Endothelial cell of umbilical vein (primary cell): Measurements from ENCODE around the gene TSSK6. TPM values are rescaled to one million over a fixed set of nuclear protein-coding genes. Genes with fewer than 3 reads are reported as not detected.

ENCODE experiments used
- BruUV-seq: library from RNA; stranded (reverse); fragments of 400-500 nt; replicated peaks from 2 replicates; lab custom pipeline; 2021; lab: Mats Ljungman, UMichigan
- CTCF ChIA-PET: fragments of 300-600, 350-600 bp; sonication (Branson Sonifier 250); formaldehyde crosslinking; loops from one replicate; lab custom pipeline; 2021; ENCODE audit warnings: antibody characterized with exemption, inconsistent platforms; lab: Charles Lee
- POLR2A ChIA-PET: fragments of 300-600, 350-600 bp; sonication (Branson Sonifier 250); formaldehyde crosslinking; loops from one replicate; lab custom pipeline; 2021; ENCODE audit warnings: antibody characterized with exemption, inconsistent platforms; lab: Charles Lee
- DNase-seq: peaks from one replicate; pipeline ENCODE4 v3.0.0-alpha.2; 2011; ENCODE audit warnings: low read depth, low spot score
- FAIRE-seq: peaks from 2 replicates; lab custom pipeline; 2011; peaks lifted over from hg19 to GRCh38; lab: Jason Lieb, UNC
- H2AFZ ChIP-seq: 2 replicates; pipeline ENCODE4 v1.6.0; 2012; ENCODE audit warnings: low read depth, low read length, control low read depth, inconsistent platforms
- H3K27ac ChIP-seq: 2 replicates; pipeline ENCODE4 v1.5.1; 2011; ENCODE audit warnings: low read depth, mild to moderate bottlenecking, control low read depth, low read length, moderate library complexity; ENCODE audit not compliant: insufficient read depth
- H3K27me3 ChIP-seq, 2 experiments: 2 replicates each; pipeline versions ENCODE4 v1.6.0 to v1.6.1; 2011; ENCODE audit warnings: low read length in 2 of 2, mixed read lengths in 1 of 2; ENCODE audit not compliant: control insufficient read depth in 2 of 2, insufficient read depth in 2 of 2
- H3K36me3 ChIP-seq, 2 experiments: 2 replicates in 1 of 2; 3 replicates in 1 of 2; pipeline ENCODE4 v1.5.1; 2011; ENCODE audit warnings: low read length in 2 of 2, mild to moderate bottlenecking in 1 of 2, moderate library complexity in 1 of 2; ENCODE audit not compliant: control insufficient read depth in 2 of 2, insufficient read depth in 2 of 2; ENCODE audit errors: extremely low read depth in 1 of 2
- H3K4me1 ChIP-seq: 3 replicates; pipeline ENCODE4 v1.5.1; 2011; ENCODE audit warnings: mild to moderate bottlenecking, low read length; ENCODE audit not compliant: control insufficient read depth, insufficient read depth; ENCODE audit errors: extremely low read depth
- H3K4me2 ChIP-seq: 2 replicates; pipeline ENCODE4 v1.6.1; 2011; ENCODE audit warnings: low read length, control low read depth, mixed read lengths; ENCODE audit not compliant: insufficient read depth
- H3K4me3 ChIP-seq, 3 experiments: fragments of 200-600 bp in 1 of 3; sonication (generic), shearing (Covaris generic) in 1 of 3; replicated peaks in 1 of 3; 2 replicates each; pipeline ENCODE4 v1.5.1; 2011 to 2016; ENCODE audit warnings: control low read depth in 3 of 3, low read length in 3 of 3, mild to moderate bottlenecking in 2 of 3, inconsistent platforms in 1 of 3, low read depth in 1 of 3, moderate library complexity in 1 of 3; ENCODE audit not compliant: insufficient read depth in 1 of 3
- H3K79me2 ChIP-seq: 2 replicates; pipeline ENCODE4 v1.6.0; 2012; ENCODE audit warnings: low read length, inconsistent platforms; ENCODE audit not compliant: control insufficient read depth, insufficient read depth
- H3K9ac ChIP-seq: replicated peaks from 2 replicates; pipeline ENCODE3; 2011; ENCODE audit warnings: low read length, control low read depth; ENCODE audit not compliant: insufficient read depth; ENCODE audit errors: extremely low read depth
- H3K9me1 ChIP-seq: replicated peaks from 3 replicates; pipeline ENCODE4 v1.6.0; 2011; ENCODE audit warnings: mild to moderate bottlenecking, low read length; ENCODE audit not compliant: control insufficient read depth, insufficient read depth; ENCODE audit errors: extremely low read depth
- H3K9me3 ChIP-seq: replicated peaks from 2 replicates; pipeline ENCODE4 v1.5.1; 2012; ENCODE audit warnings: low read length, inconsistent platforms; ENCODE audit not compliant: control insufficient read depth, insufficient read depth
- H4K20me1 ChIP-seq: replicated peaks from 2 replicates; pipeline ENCODE3; 2011; ENCODE audit warnings: mild to moderate bottlenecking, low read length; ENCODE audit not compliant: control insufficient read depth, insufficient read depth; ENCODE audit errors: extremely low read depth
- EZH2 ChIP-seq: IDR thresholded peaks from 2 replicates; pipeline ENCODE4 v1.6.1; 2012; ENCODE audit warnings: borderline replicate concordance, low read depth, mild to moderate bottlenecking, moderate library complexity, low read length, inconsistent platforms; ENCODE audit not compliant: severe bottlenecking
- FOS ChIP-seq: IDR thresholded peaks from 2 replicates; pipeline ENCODE4 v1.6.1; 2011; ENCODE audit warnings: mild to moderate bottlenecking, low read length, moderate library complexity, borderline replicate concordance; ENCODE audit not compliant: insufficient read depth
- GATA2 ChIP-seq: IDR thresholded peaks from 2 replicates; pipeline ENCODE4 v1.7.0; 2011; ENCODE audit warnings: low read depth, mild to moderate bottlenecking, moderate library complexity, mixed read lengths, low read length; ENCODE audit not compliant: insufficient read length, insufficient read depth
- JUN ChIP-seq: IDR thresholded peaks from 2 replicates; pipeline ENCODE4 v1.6.1; 2011; ENCODE audit warnings: borderline replicate concordance, low read depth; ENCODE audit not compliant: insufficient read length, insufficient read depth
- MYC ChIP-seq: IDR thresholded peaks from one replicate; pipeline ENCODE4 v1.6.1; 2011; ENCODE audit warnings: mild to moderate bottlenecking, low read depth, low read length
- POLR2A ChIP-seq: IDR thresholded peaks from 2 replicates; pipeline ENCODE4 v1.6.1; 2012; ENCODE audit warnings: low read depth, mild to moderate bottlenecking, control low read depth, low read length
- POLR2AphosphoS5 ChIP-seq: IDR thresholded peaks from 2 replicates; pipeline ENCODE4 v1.6.1; 2012; ENCODE audit warnings: low read depth, mild to moderate bottlenecking, control low read depth, low read length, moderate library complexity; ENCODE audit not compliant: insufficient read depth
- dilution Hi-C: fragments of 300-500 bp; cut with MboI; formaldehyde crosslinking; loops from one replicate; pipeline ENCODE4 v1.15.0; 2019; ENCODE audit warnings: low sequenced_read_pairs; ENCODE audit not compliant: extremely low pct_ligation_motif_present
- intact Hi-C: fragments of 100-400 bp; cut with micrococcal nuclease; formaldehyde crosslinking; loops from one replicate; pipeline ENCODE4 v1.10.0; 2022
- polyA plus RNA-seq, 4 experiments: library from polyadenylated mRNA; depleted of rRNA in 3 of 4; stranded (reverse) in 3 of 4; unstranded in 1 of 4; fragments of >200 nt; gene quantifications; 2 replicates each; pipeline versions ENCODE4 v1.2.1 to v1.2.3, GENCODE V29; 2011 to 2012; ENCODE audit warnings: missing spikeins in 1 of 4
- total RNA-seq: library from RNA; stranded (reverse); gene quantifications from 2 replicates; pipeline ENCODE4 v1.2.3, GENCODE V29; 2021
- TF ChIP-seq, protein P1 (sequence below), 2 donors: IDR thresholded peaks; 1 replicate in 1 of 2; 2 replicates in 1 of 2; pipeline ENCODE4 v1.5.1; 2011; ENCODE audit warnings: low read length in 2 of 2, mild to moderate bottlenecking in 2 of 2, moderate library complexity in 2 of 2, control low read depth in 1 of 2, inconsistent platforms in 1 of 2, low read depth in 1 of 2; ENCODE audit not compliant: insufficient read depth in 1 of 2; ENCODE audit errors: extremely low read depth in 1 of 2
- TF ChIP-seq, protein P2 (sequence below): IDR thresholded peaks from 2 replicates; pipeline ENCODE4 v1.6.1; 2011; ENCODE audit not compliant: insufficient read depth, insufficient read length

TSSK6 gene
- total and polyA plus RNA-seq, 2 donors (not counting 3 experiments of a cell fraction or from before 2014, with no cell fraction given) = 0.76 to 0.82 TPM

GRCh38 chr19:19507354-19507753 is 8.0 kb downstream of the TSSK6 start:
- Histone ChIP-seq H3K9me1 (no peaks in the 10 kb centered on the region), H3K36me3 (peaks cover 14 to 29% of the 10 kb centered on the region in 2 experiments), H3K79me2 (no peaks in the 10 kb centered on the region), H3K27me3 (no peaks in the 10 kb centered on the region), H3K4me1 (no peaks in the 10 kb centered on the region), H3K4me2 (no peak overlapping the region), H4K20me1 (no peaks in the 10 kb centered on the region), H3K27ac (no peak overlapping the region), H3K9me3 (no peaks in the 10 kb centered on the region), H2AFZ (no peak overlapping the region), H3K9ac (no peak overlapping the region), H3K4me3 (no peak overlapping the region)
- DNase-seq = no peak
- intact Hi-C loops = no loop called here
- POLR2A ChIA-PET = interaction anchor here (1.2 kb wide), 1 partner anchor 15 kb away, joined by 7 read pairs; no protein-coding TSS in a partner anchor
- no peak for FAIRE-seq
- TF ChIP-seq POLR2AphosphoS5 (no peak), EZH2 (no peak), GATA2 (no peak), POLR2A (no peak), FOS (no peak), JUN (no peak), MYC (no peak)
- TF ChIP-seq, protein P1, sequence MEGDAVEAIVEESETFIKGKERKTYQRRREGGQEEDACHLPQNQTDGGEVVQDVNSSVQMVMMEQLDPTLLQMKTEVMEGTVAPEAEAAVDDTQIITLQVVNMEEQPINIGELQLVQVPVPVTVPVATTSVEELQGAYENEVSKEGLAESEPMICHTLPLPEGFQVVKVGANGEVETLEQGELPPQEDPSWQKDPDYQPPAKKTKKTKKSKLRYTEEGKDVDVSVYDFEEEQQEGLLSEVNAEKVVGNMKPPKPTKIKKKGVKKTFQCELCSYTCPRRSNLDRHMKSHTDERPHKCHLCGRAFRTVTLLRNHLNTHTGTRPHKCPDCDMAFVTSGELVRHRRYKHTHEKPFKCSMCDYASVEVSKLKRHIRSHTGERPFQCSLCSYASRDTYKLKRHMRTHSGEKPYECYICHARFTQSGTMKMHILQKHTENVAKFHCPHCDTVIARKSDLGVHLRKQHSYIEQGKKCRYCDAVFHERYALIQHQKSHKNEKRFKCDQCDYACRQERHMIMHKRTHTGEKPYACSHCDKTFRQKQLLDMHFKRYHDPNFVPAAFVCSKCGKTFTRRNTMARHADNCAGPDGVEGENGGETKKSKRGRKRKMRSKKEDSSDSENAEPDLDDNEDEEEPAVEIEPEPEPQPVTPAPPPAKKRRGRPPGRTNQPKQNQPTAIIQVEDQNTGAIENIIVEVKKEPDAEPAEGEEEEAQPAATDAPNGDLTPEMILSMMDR (IDR thresholded peaks at IDR 0.05; ENCODE audit: extremely low read depth in 1 of 2, insufficient read depth in 1 of 2, low read depth in 1 of 2, low read length in 2 of 2) = no peak
- TF ChIP-seq, protein P2, sequence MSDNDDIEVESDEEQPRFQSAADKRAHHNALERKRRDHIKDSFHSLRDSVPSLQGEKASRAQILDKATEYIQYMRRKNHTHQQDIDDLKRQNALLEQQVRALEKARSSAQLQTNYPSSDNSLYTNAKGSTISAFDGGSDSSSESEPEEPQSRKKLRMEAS = no peak
- CTCF ChIA-PET = no interaction called here
- dilution Hi-C loops = no loop called here
- no TSS peak for BruUV-seq
